Mucosa of stomach (tissue), 1 donor: Measurements from ENCODE around the gene SUSD5.
"Not testable (repeated sequence)": the region's sequence is repeated elsewhere in the genome, so short reads cannot be mapped to it uniquely, and the experiment has no call there.

Experiments used
- H3K27me3 ChIP-seq: one replicate; pipeline ENCODE4 v1.7.0; 2013; ENCODE audit warnings: mild to moderate bottlenecking, low read length; ENCODE audit not compliant: control insufficient read depth, insufficient read depth
- H3K36me3 ChIP-seq: one replicate; pipeline ENCODE4 v1.7.0; 2013; ENCODE audit warnings: low read length; ENCODE audit not compliant: control insufficient read depth, insufficient read depth
- H3K4me1 ChIP-seq: one replicate; pipeline ENCODE4 v1.7.0; 2013; ENCODE audit warnings: mild to moderate bottlenecking, low read length; ENCODE audit not compliant: control insufficient read depth, insufficient read depth
- H3K4me3 ChIP-seq: one replicate; pipeline ENCODE4 v1.7.0; 2013; ENCODE audit warnings: low read length
- H3K9ac ChIP-seq: one replicate; pipeline ENCODE4 v1.7.0; 2013; ENCODE audit warnings: mild to moderate bottlenecking, low read length, moderate library complexity
- H3K9me3 ChIP-seq: one replicate; pipeline ENCODE4 v1.7.0; 2013; ENCODE audit warnings: mild to moderate bottlenecking, low read length, moderate library complexity; ENCODE audit not compliant: control insufficient read depth
- donor health status: Pancreatic carcinoma.

SUSD5 gene

DNA sequence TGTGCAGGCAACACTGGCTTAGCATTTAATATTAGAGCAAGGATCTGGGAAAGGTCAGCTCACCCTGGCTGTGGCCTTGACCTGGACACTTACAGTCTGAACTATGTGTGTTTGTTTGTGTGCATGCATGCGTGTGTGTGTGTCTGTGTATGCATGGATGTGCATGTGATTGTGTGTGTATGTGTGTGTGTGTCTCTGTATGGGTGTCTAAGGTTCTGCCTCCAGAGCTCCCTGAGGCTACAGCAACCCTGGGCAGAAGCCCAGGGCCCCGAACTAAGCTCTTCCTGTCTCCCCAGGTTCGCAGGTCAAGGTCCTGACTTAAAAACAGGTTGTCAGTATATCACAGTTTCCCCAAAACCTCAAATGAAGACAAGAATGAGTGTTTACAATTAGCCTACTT is 51.3 kb downstream of the SUSD5 start:
- no peaks in the 10 kb centered on the region for H3K36me3 ChIP-seq
- H3K9me3 ChIP-seq: no peaks in the 10 kb centered on the region
- H3K4me3 ChIP-seq: no peak overlapping the region
- H3K27me3 ChIP-seq: no peaks in the 10 kb centered on the region
- H3K4me1 ChIP-seq: no peaks in the 10 kb centered on the region
- H3K9ac ChIP-seq: no peak overlapping the region

- no peak overlapping the region for H3K9ac ChIP-seq
- no peaks in the 10 kb centered on the region for H3K9me3 ChIP-seq
- no peaks in the 10 kb centered on the region for H3K36me3 ChIP-seq
These were observed 52.5 kb downstream of the SUSD5 start for GRCh38 chr3:33166095-33166494.

DNA sequence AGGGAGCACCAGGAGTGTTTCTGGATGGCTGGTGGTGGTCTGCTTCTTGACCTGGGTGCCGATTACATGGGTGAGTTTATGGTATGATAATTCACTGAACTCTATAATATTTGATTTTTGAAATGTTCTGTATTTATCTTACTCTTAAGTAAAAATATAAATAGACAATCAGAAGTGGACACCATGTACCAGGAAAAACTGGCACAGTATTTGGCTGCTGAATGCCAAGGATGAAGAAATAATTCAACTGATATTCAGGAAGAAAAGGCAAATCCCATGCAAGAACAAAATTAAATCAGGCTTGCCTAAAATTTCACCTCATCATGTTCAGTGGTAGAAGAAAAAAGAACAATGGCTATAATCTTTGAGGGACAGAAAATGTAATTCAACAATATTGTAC is 53.2 kb downstream of the SUSD5 start:
- Histone ChIP-seq H3K4me3 (no peak overlapping the region), H3K9ac (no peak overlapping the region), H3K9me3 (no peaks in the 10 kb centered on the region), H3K36me3 (no peaks in the 10 kb centered on the region), H3K4me1 (no peaks in the 10 kb centered on the region), H3K27me3 (no peaks in the 10 kb centered on the region)

More at GRCh38 chr3:33166095-33166494, 52.5 kb downstream of the SUSD5 start:
- Histone ChIP-seq H3K4me3 (no peak overlapping the region), H3K4me1 (no peaks in the 10 kb centered on the region), H3K27me3 (no peaks in the 10 kb centered on the region)

- not testable (repeated sequence) for H3K4me1 ChIP-seq, H3K4me3 ChIP-seq, H3K36me3 ChIP-seq, H3K27me3 ChIP-seq, H3K9ac ChIP-seq, H3K9me3 ChIP-seq
These were observed 56.0 kb downstream of the SUSD5 start for GRCh38 chr3:33162621-33163020.

DNA sequence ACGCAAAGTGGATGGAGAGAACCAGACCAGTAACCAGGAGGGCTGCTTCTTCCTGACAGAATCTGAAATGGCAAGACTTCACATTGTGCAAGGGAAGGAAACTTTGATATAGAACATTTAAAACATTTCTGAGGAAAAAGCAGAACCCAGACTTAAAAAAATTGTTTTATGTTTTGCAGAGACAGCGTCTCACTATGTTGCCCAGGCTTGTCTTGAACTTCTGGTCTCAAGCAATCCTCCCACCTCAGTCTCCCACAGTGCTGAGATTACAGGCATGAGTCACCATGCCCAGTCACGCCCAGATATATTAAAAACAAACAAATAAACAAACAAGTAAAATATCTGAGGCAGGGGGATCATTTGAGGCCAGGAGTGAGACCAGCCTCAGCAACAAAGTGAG is 58.6 kb downstream of the SUSD5 start:
- Histone ChIP-seq H3K4me1 (no peaks in the 10 kb centered on the region), H3K4me3 (no peak overlapping the region), H3K36me3 (no peaks in the 10 kb centered on the region)

DNA sequence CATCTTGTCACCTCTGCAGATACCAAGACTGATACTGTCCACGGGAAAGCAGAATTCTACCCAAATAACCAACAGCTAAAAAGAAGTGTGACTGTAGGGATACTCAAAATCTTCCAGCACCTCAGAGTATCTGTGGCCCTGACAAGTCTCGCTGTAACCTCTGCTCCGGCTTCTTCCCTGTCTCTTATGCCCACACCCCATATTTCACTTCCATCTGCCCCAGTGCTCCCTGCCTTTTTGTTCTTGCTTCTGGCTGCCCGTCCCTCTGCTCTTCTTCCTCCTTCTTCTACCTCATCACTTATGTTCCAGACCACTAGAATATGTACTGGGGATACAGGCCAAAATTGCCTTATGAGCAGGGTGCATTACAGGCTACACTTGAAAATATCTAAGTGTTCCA is 59.4 kb downstream of the SUSD5 start:
- Histone ChIP-seq H3K9ac (no peak overlapping the region), H3K27me3 (no peaks in the 10 kb centered on the region), H3K36me3 (no peaks in the 10 kb centered on the region), H3K9me3 (no peaks in the 10 kb centered on the region), H3K4me1 (no peaks in the 10 kb centered on the region), H3K4me3 (no peak overlapping the region)

More for the DNA sequence above, 58.6 kb downstream of the SUSD5 start:
- no peaks in the 10 kb centered on the region for H3K9me3 ChIP-seq
- no peak overlapping the region for H3K9ac ChIP-seq
- H3K27me3 ChIP-seq: no peaks in the 10 kb centered on the region

DNA sequence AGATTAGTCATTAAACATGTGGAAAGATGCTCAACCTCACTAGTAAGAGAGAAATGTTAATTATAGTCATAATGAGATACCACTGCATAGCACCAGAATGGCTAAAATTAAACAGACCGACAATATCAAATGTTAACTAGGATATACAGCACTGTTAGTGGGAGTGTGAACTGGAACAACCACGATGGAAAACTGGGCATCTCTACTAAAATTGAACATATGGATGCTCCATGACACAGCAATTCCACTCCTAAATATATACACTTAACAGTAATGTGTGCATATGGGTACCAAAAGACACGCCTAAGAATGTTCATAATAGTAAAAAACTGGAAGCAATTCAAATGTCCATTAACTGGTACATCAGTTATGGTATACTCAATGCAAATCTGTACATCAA is 63.3 kb downstream of the SUSD5 start:
- H3K4me3 ChIP-seq: no peak overlapping the region
- H3K9me3 ChIP-seq: no peaks in the 10 kb centered on the region
- H3K4me1 ChIP-seq: no peaks in the 10 kb centered on the region
- H3K36me3 ChIP-seq: no peaks in the 10 kb centered on the region
- H3K9ac ChIP-seq: no peak overlapping the region
- H3K27me3 ChIP-seq: peaks cover 8% of the 10 kb centered on the region

DNA sequence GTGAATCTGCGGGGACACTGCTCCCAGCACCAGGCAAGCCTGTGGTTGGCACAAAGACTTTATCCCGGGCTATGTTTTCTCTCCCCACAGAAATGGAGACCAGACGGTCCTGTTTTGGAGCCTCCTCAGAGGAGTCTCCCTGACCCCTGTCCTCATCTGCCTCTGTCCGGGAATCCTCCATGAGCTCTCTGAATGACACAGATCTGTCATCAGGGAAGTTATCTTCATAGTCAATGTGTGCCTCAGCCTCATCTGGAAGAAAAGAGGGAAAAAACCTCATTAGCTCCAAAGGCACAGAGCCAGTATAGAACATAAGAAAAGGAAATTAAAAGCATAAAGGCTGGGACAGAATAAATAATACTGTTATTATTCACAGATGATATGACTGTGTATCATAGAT is 64.8 kb downstream of the SUSD5 start:
- Histone ChIP-seq H3K9ac (no peak overlapping the region), H3K36me3 (no peaks in the 10 kb centered on the region), H3K27me3 (peaks cover 8% of the 10 kb centered on the region), H3K4me1 (no peaks in the 10 kb centered on the region), H3K4me3 (no peak overlapping the region), H3K9me3 (no peaks in the 10 kb centered on the region)

DNA sequence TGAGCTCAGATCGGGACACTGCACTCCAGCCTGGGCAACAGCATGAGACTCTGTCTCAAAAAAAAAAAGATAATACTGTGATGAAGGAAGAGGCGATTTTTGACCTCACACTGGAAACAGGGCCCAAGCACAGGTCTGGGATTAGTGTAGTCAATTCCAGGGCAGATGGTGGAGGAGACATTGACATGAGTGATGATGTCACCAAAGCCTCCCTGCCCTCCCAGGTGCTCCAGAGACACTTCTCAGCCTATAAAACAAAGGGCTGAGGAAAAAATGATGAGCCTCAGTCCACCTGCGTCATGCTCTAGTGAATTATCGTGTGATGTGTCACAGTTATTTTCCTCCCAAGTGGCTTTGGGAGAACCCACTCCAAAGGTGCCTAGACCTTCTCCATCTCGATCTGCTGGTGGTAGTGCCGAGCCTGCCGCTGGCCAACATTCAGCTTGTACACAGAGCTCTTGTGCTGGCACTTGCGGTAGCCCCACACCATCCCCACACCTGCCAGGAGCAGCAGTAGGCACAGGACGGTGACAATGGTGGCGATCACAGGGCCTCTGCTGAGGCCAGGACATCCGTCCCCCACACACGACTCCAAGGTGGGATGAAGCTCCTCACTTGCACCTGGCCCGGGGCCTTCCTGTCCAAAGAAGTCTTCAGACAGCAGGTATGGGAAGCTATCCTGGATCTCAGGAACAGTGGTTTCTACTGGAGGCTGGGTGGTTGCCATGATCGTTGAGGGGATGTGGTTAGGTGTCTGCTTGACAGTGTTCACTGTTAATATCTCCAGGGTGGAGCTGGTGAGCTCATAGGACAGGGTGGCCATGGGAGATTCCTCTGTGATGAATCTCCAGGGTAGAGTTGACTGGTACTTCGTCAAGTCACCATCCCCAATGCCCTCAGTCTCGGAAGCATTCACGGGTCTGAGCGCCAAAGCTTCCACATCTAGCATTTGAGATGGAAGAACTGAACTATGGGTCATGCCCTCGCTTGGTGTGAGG is 65.9 kb downstream of the SUSD5 start:
- H3K9ac ChIP-seq: no peak overlapping the region
- H3K36me3 ChIP-seq: no peaks in the 10 kb centered on the region
- no peaks in the 10 kb centered on the region for H3K9me3 ChIP-seq
- peaks cover 8% of the 10 kb centered on the region for H3K27me3 ChIP-seq
- no peaks in the 10 kb centered on the region for H3K4me1 ChIP-seq
- H3K4me3 ChIP-seq: no peak overlapping the region

DNA sequence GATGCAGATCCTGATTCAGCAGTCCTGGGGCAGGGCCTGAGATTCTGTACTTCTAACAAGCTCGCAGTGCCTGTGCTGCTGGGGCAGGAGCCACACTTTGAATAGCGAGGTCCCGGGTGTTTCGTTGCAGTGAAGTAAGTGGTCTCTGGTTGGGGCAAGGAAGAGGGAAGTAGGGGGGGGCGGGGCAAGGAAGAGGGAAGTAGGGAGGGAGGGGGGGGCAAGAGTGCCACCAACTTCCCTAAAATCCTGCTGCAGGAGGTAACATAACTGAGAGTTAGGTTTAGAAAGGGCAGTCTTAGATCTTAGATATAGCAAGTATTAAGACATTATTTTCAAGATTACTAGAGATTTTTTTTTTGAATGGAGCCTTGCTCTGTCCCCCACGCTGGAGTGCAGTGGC is 69.3 kb downstream of the SUSD5 start:
- Histone ChIP-seq H3K27me3 (peaks cover 8% of the 10 kb centered on the region), H3K9me3 (no peaks in the 10 kb centered on the region), H3K9ac (no peak overlapping the region), H3K4me3 (no peak overlapping the region), H3K4me1 (no peaks in the 10 kb centered on the region), H3K36me3 (no peaks in the 10 kb centered on the region)

GRCh38 chr3:33146791-33147445 is 71.7 kb downstream of the SUSD5 start:
- Histone ChIP-seq H3K9me3 (no peaks in the 10 kb centered on the region), H3K36me3 (no peaks in the 10 kb centered on the region), H3K4me1 (no peaks in the 10 kb centered on the region), H3K27me3 (no peaks in the 10 kb centered on the region), H3K9ac (no peak overlapping the region), H3K4me3 (no peak overlapping the region)

DNA sequence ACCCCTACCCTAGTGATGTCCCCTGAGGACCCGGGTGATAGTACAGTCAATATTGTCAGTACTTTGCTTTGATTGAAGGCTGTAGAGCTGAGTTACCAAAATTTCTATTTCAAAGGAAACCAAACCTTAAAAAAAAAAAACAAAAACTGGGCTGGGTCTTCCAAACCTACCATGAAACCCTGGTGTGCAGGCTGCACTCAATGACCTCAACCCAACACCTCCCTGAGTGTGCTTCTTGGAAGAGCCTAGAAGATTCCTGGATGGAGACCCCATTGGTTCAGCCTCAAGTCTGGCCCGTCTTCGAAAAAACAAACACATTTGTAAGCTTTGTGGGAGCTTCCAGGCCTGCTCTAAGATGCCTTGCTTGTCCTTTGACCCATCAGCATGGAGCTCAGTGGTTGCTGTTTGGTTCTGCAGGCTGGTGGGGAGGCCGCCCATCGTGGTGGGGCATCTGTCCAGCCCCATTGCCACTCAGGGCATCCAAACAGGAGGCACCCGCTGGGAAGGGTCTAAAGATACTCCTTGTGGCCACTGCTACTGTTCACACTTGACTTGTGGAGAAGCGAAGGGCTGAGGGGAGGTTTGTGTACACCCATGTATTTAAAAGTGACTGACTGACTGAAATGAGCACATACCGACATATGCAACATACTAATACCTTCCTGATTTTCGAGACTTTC is 72.6 kb downstream of the SUSD5 start:
- H3K9me3 ChIP-seq: no peaks in the 10 kb centered on the region
- H3K4me3 ChIP-seq: no peak overlapping the region
- no peaks in the 10 kb centered on the region for H3K27me3 ChIP-seq
- no peaks in the 10 kb centered on the region for H3K4me1 ChIP-seq
- no peak overlapping the region for H3K9ac ChIP-seq
- no peaks in the 10 kb centered on the region for H3K36me3 ChIP-seq
